ENCODE data around the gene TNXB.

The TNXB gene

DNA sequence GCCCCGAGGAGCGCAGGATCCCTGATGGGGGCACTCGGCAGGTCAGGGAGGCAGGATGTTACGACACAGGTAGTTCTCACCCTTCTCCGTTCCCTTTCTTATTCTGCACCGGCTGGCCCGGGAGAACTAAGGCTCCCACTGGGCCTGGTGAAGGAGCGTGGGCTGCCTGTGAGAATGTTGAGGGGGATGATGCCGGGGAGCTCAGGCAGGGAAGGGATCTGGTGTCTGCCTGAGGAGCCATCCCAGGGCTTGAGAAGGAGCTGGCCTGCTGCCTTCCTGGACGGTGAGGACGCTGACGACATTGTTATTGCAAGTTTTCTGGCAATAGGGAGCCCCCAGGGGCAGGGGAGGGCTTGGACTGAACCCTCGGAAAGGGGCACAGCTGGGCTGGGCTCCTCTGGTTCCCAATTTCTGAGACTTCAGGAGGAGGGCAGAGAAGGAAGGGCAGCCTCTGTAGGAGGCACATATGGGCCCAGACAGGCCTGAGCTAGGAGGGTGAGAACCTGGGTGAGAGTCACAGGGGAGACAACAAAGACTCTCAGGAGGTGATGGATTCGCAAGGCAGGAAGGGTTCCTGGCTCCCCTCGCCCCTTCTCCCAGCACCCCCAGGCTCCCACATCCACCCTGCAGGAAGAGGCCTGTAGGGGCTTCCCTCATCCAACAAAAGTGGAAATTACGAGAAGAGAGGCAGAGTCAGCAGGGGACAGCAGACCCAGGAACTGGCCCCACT is 38.2 kb downstream of the TNXB start:
- DNase-seq = no peak
- no peak overlapping the region for H3K4me3 ChIP-seq (ENCODE audit: insufficient read depth in 1 of 2, low read depth in 1 of 2, low read length in 2 of 2)
- peaks cover 0 to 49% of the 10 kb centered on the region in 2 experiments for H3K27me3 ChIP-seq (ENCODE audit: control insufficient read depth in 1 of 2, insufficient read depth in 1 of 2, low read length in 2 of 2)

DNA sequence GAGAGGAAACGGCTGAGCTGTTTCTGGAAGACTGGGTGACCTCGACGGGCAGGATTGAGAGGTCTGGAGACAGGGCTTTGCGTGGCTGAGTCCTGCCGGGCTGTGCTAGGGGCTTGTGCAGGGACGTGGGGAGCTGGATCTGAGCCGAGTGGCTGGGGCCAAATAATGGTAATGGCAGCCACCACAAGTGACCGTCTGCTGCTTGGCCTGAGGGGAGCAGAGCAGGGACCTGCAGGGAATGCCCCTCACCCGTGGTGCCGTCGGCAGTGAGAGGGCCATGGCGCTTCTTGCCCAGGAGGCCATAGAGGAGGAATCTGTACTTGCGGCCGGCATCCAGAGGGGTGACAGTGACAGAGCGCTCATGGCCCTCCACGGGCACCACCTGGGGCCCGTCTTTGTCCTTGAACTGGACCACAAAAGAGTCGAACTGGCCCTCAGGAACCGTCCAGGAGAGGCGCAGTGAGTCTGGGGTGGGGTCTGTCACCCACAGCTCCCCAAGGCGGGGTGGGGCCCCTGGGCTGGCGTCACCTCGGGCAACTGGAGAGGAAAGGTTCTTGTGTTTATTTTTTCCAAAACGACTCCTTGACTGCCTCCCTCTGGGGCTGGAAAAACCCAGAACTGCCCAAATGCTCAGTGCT is 39.1 kb downstream of the TNXB start:
- 88% methylated on average over 24 of the region's 24 CpGs for WGBS
- H3K27ac ChIP-seq (ENCODE audit: low read length, poor library complexity, severe bottlenecking) = no peak overlapping the region
- H2BK15ac ChIP-seq (ENCODE audit: low read depth, poor library complexity, severe bottlenecking) = no peak overlapping the region
- H2AFZ ChIP-seq (ENCODE audit: low read depth, low read length) = no peak overlapping the region
- H3K4me1 ChIP-seq (ENCODE audit: control insufficient read depth, insufficient read depth, low read depth, low read length) = peaks cover 6% of the 10 kb centered on the region
- peak overlapping the region; percentile 64 for H3K9ac ChIP-seq (ENCODE audit: low read length)
- no peak overlapping the region for H3K18ac ChIP-seq (ENCODE audit: low read depth in 1 of 2, low read length in 2 of 2)
- no peak overlapping the region for H4K8ac ChIP-seq (ENCODE audit: low read length)
- peaks cover 0 to 85% of the 10 kb centered on the region in 2 experiments for H3K36me3 ChIP-seq (ENCODE audit: control insufficient read depth in 1 of 2, insufficient read depth in 2 of 2, low read depth in 1 of 2, low read length in 2 of 2)
- no peak overlapping the region for H3K4me2 ChIP-seq (ENCODE audit: low read length, poor library complexity, severe bottlenecking)
- no peak overlapping the region for H3K23ac ChIP-seq (ENCODE audit: low read length in 2 of 2)
- H3K9me3 ChIP-seq (ENCODE audit: control insufficient read depth, low read length) = no peaks in the 10 kb centered on the region
- no peak overlapping the region for H4K91ac ChIP-seq (ENCODE audit: low read length)
- H2AK5ac ChIP-seq (ENCODE audit: low read length, severe bottlenecking) = no peak overlapping the region
- no peak overlapping the region for H2BK12ac ChIP-seq (ENCODE audit: low read length in 2 of 2)
- no peak overlapping the region for H2BK120ac ChIP-seq (ENCODE audit: low read depth, low read length)
- no peak for DNase-seq
- no peaks in the 10 kb centered on the region for H3K79me1 ChIP-seq (replicated peaks; ENCODE audit: low read length, poor library complexity, severe bottlenecking)
- no peak overlapping the region for H3K4me3 ChIP-seq (ENCODE audit: insufficient read depth in 1 of 2, low read depth in 1 of 2, low read length in 2 of 2)
- no peak overlapping the region for H3K4ac ChIP-seq (ENCODE audit: low read depth in 1 of 2, low read length in 2 of 2)
- H2BK5ac ChIP-seq (ENCODE audit: low read depth, low read length, poor library complexity, severe bottlenecking) = no peak overlapping the region
- peaks cover 0 to 52% of the 10 kb centered on the region in 2 experiments for H3K27me3 ChIP-seq (ENCODE audit: control insufficient read depth in 1 of 2, insufficient read depth in 1 of 2, low read length in 2 of 2)
- H3K14ac ChIP-seq (ENCODE audit: low read length in 2 of 2) = no peak overlapping the region

More for the DNA sequence above, 38.2 kb downstream of the TNXB start:
- Histone ChIP-seq H4K8ac (ENCODE audit: low read length) (no peak overlapping the region), H2AFZ (ENCODE audit: low read depth, low read length) (no peak overlapping the region), H3K23ac (ENCODE audit: low read length in 2 of 2) (no peak overlapping the region), H3K14ac (ENCODE audit: low read length in 2 of 2) (no peak overlapping the region), H3K18ac (ENCODE audit: low read depth in 1 of 2, low read length in 2 of 2) (no peak overlapping the region), H3K79me1 (replicated peaks; ENCODE audit: low read length, poor library complexity, severe bottlenecking) (no peaks in the 10 kb centered on the region), H2BK15ac (ENCODE audit: low read depth, poor library complexity, severe bottlenecking) (no peak overlapping the region), H4K91ac (ENCODE audit: low read length) (no peak overlapping the region), H2BK5ac (ENCODE audit: low read depth, low read length, poor library complexity, severe bottlenecking) (peak overlapping the region; percentile 22), H3K4me2 (ENCODE audit: low read length, poor library complexity, severe bottlenecking) (no peak overlapping the region), H2AK5ac (ENCODE audit: low read length, severe bottlenecking) (no peak overlapping the region), H3K36me3 (ENCODE audit: control insufficient read depth in 1 of 2, insufficient read depth in 2 of 2, low read depth in 1 of 2, low read length in 2 of 2) (peaks cover 0 to 88% of the 10 kb centered on the region in 2 experiments), H3K4ac (ENCODE audit: low read depth in 1 of 2, low read length in 2 of 2) (no peak overlapping the region), H2BK12ac (ENCODE audit: low read length in 2 of 2) (no peak overlapping the region), H2BK120ac (ENCODE audit: low read depth, low read length) (no peak overlapping the region), H3K9me3 (ENCODE audit: control insufficient read depth, low read length) (no peaks in the 10 kb centered on the region), H3K4me1 (ENCODE audit: control insufficient read depth, insufficient read depth, low read depth, low read length) (peaks cover 13% of the 10 kb centered on the region), H3K9ac (ENCODE audit: low read length) (peak overlapping the region; percentile 64), H3K27ac (ENCODE audit: low read length, poor library complexity, severe bottlenecking) (no peak overlapping the region)
- 77% methylated on average over 16 of the region's 16 CpGs for WGBS

- Histone ChIP-seq H3K36me3 (ENCODE audit: control insufficient read depth in 1 of 2, insufficient read depth in 2 of 2, low read depth in 1 of 2, low read length in 2 of 2) (peaks cover 0 to 85% of the 10 kb centered on the region in 2 experiments), H3K14ac (ENCODE audit: low read length in 2 of 2) (no peak overlapping the region), H3K27me3 (ENCODE audit: control insufficient read depth in 1 of 2, insufficient read depth in 1 of 2, low read length in 2 of 2) (peaks cover 0 to 58% of the 10 kb centered on the region in 2 experiments), H3K23ac (ENCODE audit: low read length in 2 of 2) (no peak overlapping the region), H3K79me1 (replicated peaks; ENCODE audit: low read length, poor library complexity, severe bottlenecking) (no peaks in the 10 kb centered on the region), H3K4me2 (ENCODE audit: low read length, poor library complexity, severe bottlenecking) (no peak overlapping the region), H3K4me1 (ENCODE audit: control insufficient read depth, insufficient read depth, low read depth, low read length) (peaks cover 3% of the 10 kb centered on the region), H3K18ac (ENCODE audit: low read depth in 1 of 2, low read length in 2 of 2) (no peak overlapping the region), H2AK5ac (ENCODE audit: low read length, severe bottlenecking) (no peak overlapping the region), H3K27ac (ENCODE audit: low read length, poor library complexity, severe bottlenecking) (no peak overlapping the region), H4K91ac (ENCODE audit: low read length) (no peak overlapping the region), H2BK5ac (ENCODE audit: low read depth, low read length, poor library complexity, severe bottlenecking) (no peak overlapping the region), H3K9me3 (ENCODE audit: control insufficient read depth, low read length) (no peaks in the 10 kb centered on the region), H2BK120ac (ENCODE audit: low read depth, low read length) (no peak overlapping the region), H2AFZ (ENCODE audit: low read depth, low read length) (no peak overlapping the region), H3K4me3 (ENCODE audit: insufficient read depth in 1 of 2, low read depth in 1 of 2, low read length in 2 of 2) (no peak overlapping the region), H2BK12ac (ENCODE audit: low read length in 2 of 2) (no peak overlapping the region), H4K8ac (ENCODE audit: low read length) (no peak overlapping the region), H2BK15ac (ENCODE audit: low read depth, poor library complexity, severe bottlenecking) (no peak overlapping the region), H3K9ac (ENCODE audit: low read length) (no peak overlapping the region), H3K4ac (ENCODE audit: low read depth in 1 of 2, low read length in 2 of 2) (no peak overlapping the region)
- DNase-seq = no peak
- WGBS = 93% methylated on average over 17 of the region's 17 CpGs
Observed at GRCh38 chr6:32069460-32069859, 39.7 kb downstream of the TNXB start.

GRCh38 chr6:32068867-32069266 is 40.3 kb downstream of the TNXB start:
- H3K79me1 ChIP-seq (replicated peaks; ENCODE audit: low read length, poor library complexity, severe bottlenecking) = no peaks in the 10 kb centered on the region
- WGBS = 90% methylated on average over 14 of the region's 14 CpGs
- H2BK120ac ChIP-seq (ENCODE audit: low read depth, low read length) = no peak overlapping the region
- H2AK5ac ChIP-seq (ENCODE audit: low read length, severe bottlenecking) = no peak overlapping the region
- no peak overlapping the region for H3K18ac ChIP-seq (ENCODE audit: low read depth in 1 of 2, low read length in 2 of 2)
- no peak overlapping the region for H3K14ac ChIP-seq (ENCODE audit: low read length in 2 of 2)
- no peaks in the 10 kb centered on the region for H3K9me3 ChIP-seq (ENCODE audit: control insufficient read depth, low read length)
- no peak overlapping the region for H4K8ac ChIP-seq (ENCODE audit: low read length)
- no peak overlapping the region for H3K9ac ChIP-seq (ENCODE audit: low read length)
- DNase-seq = no peak
- H4K91ac ChIP-seq (ENCODE audit: low read length) = no peak overlapping the region
- H3K4me3 ChIP-seq (ENCODE audit: insufficient read depth in 1 of 2, low read depth in 1 of 2, low read length in 2 of 2) = no peak overlapping the region
- no peak overlapping the region for H2AFZ ChIP-seq (ENCODE audit: low read depth, low read length)
- no peak overlapping the region for H2BK12ac ChIP-seq (ENCODE audit: low read length in 2 of 2)
- H3K4me2 ChIP-seq (ENCODE audit: low read length, poor library complexity, severe bottlenecking) = no peak overlapping the region
- H3K4ac ChIP-seq (ENCODE audit: low read depth in 1 of 2, low read length in 2 of 2) = no peak overlapping the region
- no peak overlapping the region for H2BK5ac ChIP-seq (ENCODE audit: low read depth, low read length, poor library complexity, severe bottlenecking)
- no peak overlapping the region for H2BK15ac ChIP-seq (ENCODE audit: low read depth, poor library complexity, severe bottlenecking)
- H3K27me3 ChIP-seq (ENCODE audit: control insufficient read depth in 1 of 2, insufficient read depth in 1 of 2, low read length in 2 of 2) = peaks cover 0 to 59% of the 10 kb centered on the region in 2 experiments
- no peak overlapping the region for H3K23ac ChIP-seq (ENCODE audit: low read length in 2 of 2)
- no peak overlapping the region for H3K27ac ChIP-seq (ENCODE audit: low read length, poor library complexity, severe bottlenecking)
- H3K4me1 ChIP-seq (ENCODE audit: control insufficient read depth, insufficient read depth, low read depth, low read length) = peaks cover 3% of the 10 kb centered on the region
- peaks cover 0 to 85% of the 10 kb centered on the region in 2 experiments for H3K36me3 ChIP-seq (ENCODE audit: control insufficient read depth in 1 of 2, insufficient read depth in 2 of 2, low read depth in 1 of 2, low read length in 2 of 2)

Measured in mesenchymal stem cell (in vitro differentiated cells and primary cell).